ENCODE measurements around the gene LTB4R2.

GRCh38 chr14:24271134-24271833, 38.7 kb upstream of the LTB4R2 start, which contains the start of gene RABGGTA:
- TF ChIP-seq, protein P1, sequence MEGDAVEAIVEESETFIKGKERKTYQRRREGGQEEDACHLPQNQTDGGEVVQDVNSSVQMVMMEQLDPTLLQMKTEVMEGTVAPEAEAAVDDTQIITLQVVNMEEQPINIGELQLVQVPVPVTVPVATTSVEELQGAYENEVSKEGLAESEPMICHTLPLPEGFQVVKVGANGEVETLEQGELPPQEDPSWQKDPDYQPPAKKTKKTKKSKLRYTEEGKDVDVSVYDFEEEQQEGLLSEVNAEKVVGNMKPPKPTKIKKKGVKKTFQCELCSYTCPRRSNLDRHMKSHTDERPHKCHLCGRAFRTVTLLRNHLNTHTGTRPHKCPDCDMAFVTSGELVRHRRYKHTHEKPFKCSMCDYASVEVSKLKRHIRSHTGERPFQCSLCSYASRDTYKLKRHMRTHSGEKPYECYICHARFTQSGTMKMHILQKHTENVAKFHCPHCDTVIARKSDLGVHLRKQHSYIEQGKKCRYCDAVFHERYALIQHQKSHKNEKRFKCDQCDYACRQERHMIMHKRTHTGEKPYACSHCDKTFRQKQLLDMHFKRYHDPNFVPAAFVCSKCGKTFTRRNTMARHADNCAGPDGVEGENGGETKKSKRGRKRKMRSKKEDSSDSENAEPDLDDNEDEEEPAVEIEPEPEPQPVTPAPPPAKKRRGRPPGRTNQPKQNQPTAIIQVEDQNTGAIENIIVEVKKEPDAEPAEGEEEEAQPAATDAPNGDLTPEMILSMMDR (IDR thresholded peaks at IDR 0.05; ENCODE audit: extremely low read depth in 1 of 2, insufficient read depth in 1 of 2, low read depth in 1 of 2, low read length in 2 of 2) = peak; percentile 74 to 85
- TF ChIP-seq JUN (IDR thresholded peaks at IDR 0.05; ENCODE audit: borderline replicate concordance, insufficient read depth, insufficient read length, low read depth) = no peak
- TF ChIP-seq EZH2 (IDR thresholded peaks at IDR 0.05; ENCODE audit: borderline replicate concordance, low read depth, low read length, severe bottlenecking) = no peak

Data from endothelial cell of umbilical vein (primary cell).